Loucy (cell line): Measurements from ENCODE around the gene SCFD2.

Experiments
- H2AFZ ChIP-seq: fragments of 200-600 bp; sonication (generic); 2 replicates; pipeline ENCODE4 v1.6.0; 2016; ENCODE audit warnings: antibody characterized with exemption, mild to moderate bottlenecking, low read length, moderate library complexity
- H3F3A ChIP-seq: fragments of 200-600 bp; 2 replicates; pipeline ENCODE4 v1.6.0; 2016; ENCODE audit warnings: antibody characterized with exemption, low read depth, mild to moderate bottlenecking
- H3K27me3 ChIP-seq: fragments of 200-600 bp; sonication (generic); 2 replicates; pipeline ENCODE4 v1.6.1; 2014; ENCODE audit warnings: low read length, mild to moderate bottlenecking; ENCODE audit not compliant: insufficient read depth, poor library complexity, severe bottlenecking
- H3K36me3 ChIP-seq: fragments of 200-600 bp; sonication (generic); 2 replicates; pipeline ENCODE4 v1.6.1; 2016; ENCODE audit warnings: low read length; ENCODE audit not compliant: insufficient read depth
- H3K4me1 ChIP-seq: fragments of 200-600 bp; sonication (generic); 2 replicates; pipeline ENCODE4 v1.5.1; 2014; ENCODE audit warnings: low read length, mild to moderate bottlenecking; ENCODE audit not compliant: insufficient read depth, poor library complexity, severe bottlenecking
- H3K4me2 ChIP-seq: fragments of 200-600 bp; sonication (generic); 2 replicates; pipeline ENCODE4 v1.6.0; 2014; ENCODE audit warnings: antibody characterized with exemption, low read length, low read depth, mild to moderate bottlenecking; ENCODE audit not compliant: poor library complexity, severe bottlenecking
- H3K4me3 ChIP-seq: fragments of 200-600 bp; sonication (generic); 2 replicates; pipeline ENCODE4 v1.5.1; 2014; ENCODE audit warnings: low read length, mild to moderate bottlenecking, mixed read lengths; ENCODE audit not compliant: poor library complexity, severe bottlenecking
- H3K79me2 ChIP-seq: fragments of 200-600 bp; sonication (generic); 2 replicates; pipeline ENCODE4 v1.6.1; 2014; ENCODE audit warnings: low read length; ENCODE audit not compliant: insufficient read depth
- H3K9ac ChIP-seq: fragments of 200-600 bp; sonication (generic); 2 replicates; pipeline ENCODE4 v1.6.0; 2014; ENCODE audit warnings: mild to moderate bottlenecking, low read depth, low read length, moderate library complexity; ENCODE audit not compliant: poor library complexity, severe bottlenecking
- H3K9me2 ChIP-seq: fragments of 200-600 bp; sonication (generic); replicated peaks from 2 replicates; pipeline ENCODE4 v1.6.1; 2016; ENCODE audit warnings: low read depth, low read length, mixed read lengths
- H3K9me3 ChIP-seq: fragments of 200-600 bp; sonication (generic); 2 replicates; pipeline ENCODE4 v1.6.1; 2014; ENCODE audit warnings: mild to moderate bottlenecking, antibody characterized with exemption, low read length, low read depth; ENCODE audit not compliant: insufficient read depth
- H4K20me1 ChIP-seq: fragments of 200-600 bp; sonication (generic); 2 replicates; pipeline ENCODE4 v1.6.0; 2014; ENCODE audit warnings: antibody characterized with exemption, low read length, mild to moderate bottlenecking; ENCODE audit not compliant: insufficient read depth, poor library complexity, severe bottlenecking
- EZH2phosphoT487 ChIP-seq: fragments of 200-600 bp; IDR thresholded peaks from 2 replicates; pipeline ENCODE4 v1.6.1; 2018; ENCODE audit warnings: antibody characterized with exemption, mild to moderate bottlenecking, moderate library complexity, borderline replicate concordance
- TF ChIP-seq, protein P1 (sequence below): fragments of 200-600 bp; sonication (generic); conservative IDR thresholded peaks from 2 replicates; pipeline ENCODE4 v1.5.1; 2014; ENCODE audit warnings: mild to moderate bottlenecking, antibody characterized with exemption, low read length

Gene SCFD2

DNA sequence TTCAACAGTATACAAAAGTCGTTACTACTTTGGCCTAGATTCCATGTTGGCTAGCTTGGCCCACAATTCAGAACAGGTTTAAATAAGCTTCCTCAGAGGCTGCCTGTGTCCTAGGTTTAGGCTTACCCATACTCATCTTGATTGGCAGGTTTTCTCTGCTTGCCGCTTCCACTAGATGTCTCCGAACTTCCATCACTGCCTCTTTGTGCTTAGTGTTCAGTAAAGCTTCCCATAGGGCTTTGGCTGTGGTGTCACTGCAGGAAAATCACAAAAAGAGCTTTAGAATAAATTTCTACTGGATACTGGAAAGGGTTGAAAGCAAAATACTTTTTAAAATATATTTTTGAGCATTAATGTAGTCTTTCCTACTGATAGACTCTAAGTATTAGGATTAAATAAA lies 52.4 kb downstream of the SCFD2 start:
- peaks cover 9% of the 10 kb centered on the region for H3K4me1 ChIP-seq
- H3K9ac ChIP-seq: no peak overlapping the region
- TF ChIP-seq EZH2phosphoT487: no peak
- TF ChIP-seq, protein P1, sequence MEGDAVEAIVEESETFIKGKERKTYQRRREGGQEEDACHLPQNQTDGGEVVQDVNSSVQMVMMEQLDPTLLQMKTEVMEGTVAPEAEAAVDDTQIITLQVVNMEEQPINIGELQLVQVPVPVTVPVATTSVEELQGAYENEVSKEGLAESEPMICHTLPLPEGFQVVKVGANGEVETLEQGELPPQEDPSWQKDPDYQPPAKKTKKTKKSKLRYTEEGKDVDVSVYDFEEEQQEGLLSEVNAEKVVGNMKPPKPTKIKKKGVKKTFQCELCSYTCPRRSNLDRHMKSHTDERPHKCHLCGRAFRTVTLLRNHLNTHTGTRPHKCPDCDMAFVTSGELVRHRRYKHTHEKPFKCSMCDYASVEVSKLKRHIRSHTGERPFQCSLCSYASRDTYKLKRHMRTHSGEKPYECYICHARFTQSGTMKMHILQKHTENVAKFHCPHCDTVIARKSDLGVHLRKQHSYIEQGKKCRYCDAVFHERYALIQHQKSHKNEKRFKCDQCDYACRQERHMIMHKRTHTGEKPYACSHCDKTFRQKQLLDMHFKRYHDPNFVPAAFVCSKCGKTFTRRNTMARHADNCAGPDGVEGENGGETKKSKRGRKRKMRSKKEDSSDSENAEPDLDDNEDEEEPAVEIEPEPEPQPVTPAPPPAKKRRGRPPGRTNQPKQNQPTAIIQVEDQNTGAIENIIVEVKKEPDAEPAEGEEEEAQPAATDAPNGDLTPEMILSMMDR: peak; percentile 43
- H3F3A ChIP-seq: no peaks in the 10 kb centered on the region
- H3K27me3 ChIP-seq: no peaks in the 10 kb centered on the region
- no peaks in the 10 kb centered on the region for H3K79me2 ChIP-seq
- no peak overlapping the region for H2AFZ ChIP-seq
- no peak overlapping the region for H3K4me3 ChIP-seq
- no peaks in the 10 kb centered on the region for H4K20me1 ChIP-seq
- H3K36me3 ChIP-seq: peaks cover 14% of the 10 kb centered on the region; the same call in 1 of the 2 replicates
- H3K9me3 ChIP-seq: no peaks in the 10 kb centered on the region
- no peaks in the 10 kb centered on the region for H3K9me2 ChIP-seq
- no peak overlapping the region for H3K4me2 ChIP-seq

DNA sequence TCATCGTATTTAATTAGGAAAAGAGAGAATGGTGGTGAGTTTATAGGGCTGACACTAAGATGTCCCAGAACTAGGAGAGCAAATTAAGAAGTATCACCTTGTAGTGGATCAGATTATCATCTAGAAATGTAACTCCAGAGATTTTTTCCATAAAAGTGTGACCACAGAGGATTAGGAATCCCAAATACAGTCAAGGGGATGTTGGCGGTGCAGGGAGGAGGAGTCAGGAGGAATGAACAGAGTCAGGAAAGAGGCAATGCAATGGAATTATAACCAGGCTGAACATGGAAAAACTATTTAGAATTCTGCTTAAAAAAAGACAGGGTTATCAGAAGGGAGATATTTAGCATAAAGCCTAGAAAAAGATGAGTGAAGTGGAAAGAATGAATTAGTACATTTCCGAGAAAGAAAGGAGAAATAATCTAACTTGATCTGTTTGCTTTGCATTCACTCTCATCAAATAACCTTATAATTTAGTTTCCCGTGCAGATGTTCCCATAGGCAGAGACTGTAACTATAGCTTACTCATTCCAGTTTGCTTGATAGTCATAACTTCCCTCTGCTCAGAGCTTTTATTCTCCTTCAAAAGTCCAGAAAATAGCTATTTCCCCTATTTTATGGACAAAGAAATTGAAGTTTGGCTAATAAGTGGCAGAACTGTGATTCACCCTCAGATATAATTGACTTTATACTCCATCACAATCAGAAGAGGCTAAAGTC lies 56.4 kb downstream of the SCFD2 start:
- TF ChIP-seq EZH2phosphoT487: no peak
- TF ChIP-seq, protein P1: no peak
- Histone ChIP-seq H3K79me2 (no peaks in the 10 kb centered on the region), H3K9me3 (no peaks in the 10 kb centered on the region), H4K20me1 (no peaks in the 10 kb centered on the region), H3K9me2 (no peaks in the 10 kb centered on the region), H3K4me2 (no peak overlapping the region), H2AFZ (no peak overlapping the region), H3K4me1 (no peaks in the 10 kb centered on the region), H3K9ac (no peak overlapping the region), H3F3A (no peaks in the 10 kb centered on the region), H3K4me3 (no peak overlapping the region), H3K36me3 (peaks cover 18% of the 10 kb centered on the region; the same call in 1 of the 2 replicates), H3K27me3 (no peaks in the 10 kb centered on the region)

DNA sequence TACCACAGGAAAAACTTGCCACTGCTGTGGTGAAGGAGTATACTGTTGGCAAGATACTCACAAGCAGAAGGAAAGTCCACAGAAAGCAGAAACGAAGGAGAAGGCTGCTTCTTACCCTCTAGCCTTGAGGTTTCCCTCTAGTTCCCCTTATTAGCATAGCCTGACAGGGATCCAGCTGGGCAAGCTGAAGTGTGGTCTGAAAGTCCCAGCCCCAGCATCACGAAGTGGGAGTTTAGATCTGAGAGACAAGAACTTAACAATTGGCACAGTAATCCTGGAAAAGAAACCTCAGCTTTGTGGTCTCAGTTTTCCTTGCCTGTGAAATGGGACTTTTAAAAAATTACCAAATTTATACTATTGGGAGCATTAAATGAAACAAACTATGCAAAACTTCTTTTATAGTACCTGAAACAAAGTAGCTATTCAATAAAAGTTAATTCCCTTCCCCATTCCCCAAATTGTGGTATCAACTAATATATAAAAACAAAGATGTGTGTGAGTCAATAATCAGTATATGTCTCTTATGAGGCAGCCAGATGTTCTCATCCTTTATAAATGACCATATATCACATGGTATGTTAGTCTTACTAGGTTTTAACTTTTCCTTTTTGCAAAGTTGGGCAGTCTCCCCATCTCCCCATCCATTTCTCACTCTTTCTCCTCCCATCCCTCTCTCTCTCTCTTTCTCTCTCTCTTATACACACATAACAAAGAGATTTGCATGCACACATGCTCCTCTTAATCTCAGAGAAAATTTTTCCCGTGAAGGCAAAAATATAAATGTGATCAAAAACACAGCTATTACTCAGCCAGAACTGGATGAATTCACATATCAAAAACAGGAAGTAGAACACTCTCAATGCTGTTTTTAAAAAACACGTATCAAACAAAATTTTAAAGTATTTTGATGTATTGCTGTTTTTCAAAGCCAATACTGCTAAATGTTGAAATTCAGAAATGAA lies 57.8 kb downstream of the SCFD2 start:
- H3K9me3 ChIP-seq: no peaks in the 10 kb centered on the region
- H3K4me2 ChIP-seq: no peak overlapping the region
- H3K79me2 ChIP-seq: no peaks in the 10 kb centered on the region
- TF ChIP-seq, protein P1: no peak
- no peak for TF ChIP-seq EZH2phosphoT487
- no peaks in the 10 kb centered on the region for H3K27me3 ChIP-seq
- H3K36me3 ChIP-seq: peaks cover 17% of the 10 kb centered on the region; the same call in 1 of the 2 replicates
- no peak overlapping the region for H2AFZ ChIP-seq
- H3K9me2 ChIP-seq: no peaks in the 10 kb centered on the region
- no peak overlapping the region for H3K9ac ChIP-seq
- no peaks in the 10 kb centered on the region for H3K4me1 ChIP-seq
- H3F3A ChIP-seq: no peaks in the 10 kb centered on the region
- H3K4me3 ChIP-seq: no peak overlapping the region
- H4K20me1 ChIP-seq: no peaks in the 10 kb centered on the region
